Testis (tissue), 3 donors: ENCODE results near the gene KIF7. TPM values are rescaled to one million over a fixed set of nuclear protein-coding genes. Genes with fewer than 3 reads are reported as not detected.

Source experiments
- DNase-seq: peaks from one replicate; pipeline ENCODE4 v3.0.0-alpha.2; 2019
- H3K27ac ChIP-seq, 2 donors: fragments of 200-600 bp; sonication (generic); one replicate each; pipeline ENCODE4 v1.5.1; 2019
- H3K27me3 ChIP-seq: fragments of 200-600 bp; sonication (generic); one replicate; pipeline ENCODE4 v1.5.1; 2019
- H3K36me3 ChIP-seq: fragments of 200-600 bp; sonication (generic); one replicate; pipeline ENCODE4 v1.5.1; 2017; ENCODE audit warnings: low read depth; ENCODE audit errors: missing control alignments
- H3K4me1 ChIP-seq: fragments of 200-600 bp; sonication (generic); one replicate; pipeline ENCODE4 v1.5.1; 2019
- H3K4me3 ChIP-seq, 2 donors: fragments of 200-600 bp; sonication (generic); one replicate each; pipeline ENCODE4 v1.5.1; 2017 to 2019
- H3K9me3 ChIP-seq: fragments of 200-600 bp; sonication (generic); one replicate; pipeline ENCODE4 v1.5.1; 2017
- CTCF ChIP-seq, 3 experiments: fragments of 450-650 bp in 2 of 3; fragments of 200-600 bp in 1 of 3; sonication (generic) in 1 of 3; IDR thresholded peaks; one replicate each; pipeline ENCODE4 v1.5.1; 2016 to 2019; ENCODE audit warnings: antibody characterized with exemption in 3 of 3, mild to moderate bottlenecking in 2 of 3, moderate library complexity in 1 of 3
- POLR2A ChIP-seq: fragments of 450-650 bp; IDR thresholded peaks from one replicate; pipeline ENCODE4 v1.6.1; 2017; ENCODE audit warnings: antibody characterized with exemption, mild to moderate bottlenecking, moderate library complexity
- WGBS, 2 donors: methylation state at CpG; one replicate each; pipeline ENCODE4 v1.1.5; 2018; 5-methylcytosine and 5-hydroxymethylcytosine counted together
- intact Hi-C: fragments of 100-400 bp; cut with DNase I; formaldehyde crosslinking; loops from one replicate; pipeline ENCODE4 v1.15.1; 2023; ENCODE audit warnings: low total_unique reads
- polyA plus RNA-seq: library from polyadenylated mRNA; stranded (reverse); fragments of 350-450 nt; fragmentation: Illumina TruSeq; extraction: RNeasy Lipid Tissue Mini Kit (QIAGEN cat#74804); gene quantifications from one replicate; pipeline ENCODE4 v1.2.3, GENCODE V29; 2014; ENCODE audit warnings: low read depth, low replicate concordance; ENCODE audit not compliant: insufficient read depth
- total RNA-seq, 2 donors: library from RNA; depleted of rRNA; stranded (reverse); fragments of >200 nt; gene quantifications; one replicate each; pipeline ENCODE4 v1.2.3, GENCODE V29; 2016

Gene KIF7
- total and polyA plus RNA-seq, 3 donors from 2014 or later = 2.6 to 7.6 (median 5.6) TPM

GRCh38 chr15:89649716-89650115, 5.6 kb downstream of the KIF7 start:
- intact Hi-C loops = loop anchor here (10.0 kb wide), 1 partner anchor 85 kb away; no protein-coding TSS in a partner anchor

GRCh38 chr15:89649013-89649625, 6.1 kb downstream of the KIF7 start:
- 83% methylated on average over 35 of the region's 37 CpGs; no CpG with 5 or more reads in 1 of the 2 donors for WGBS, 2 donors
- intact Hi-C loops = loop anchor here (10.0 kb wide), 1 partner anchor 86 kb away; no protein-coding TSS in a partner anchor
- Histone ChIP-seq H3K27ac (no peak overlapping the region), H3K4me3 (peak overlapping the region; percentile 15), H3K9me3 (no peaks in the 10 kb centered on the region), H3K4me1 (no peaks in the 10 kb centered on the region), H3K36me3 (no peaks in the 10 kb centered on the region), H3K27me3 (no peaks in the 10 kb centered on the region)
- DNase-seq = no peak
- TF ChIP-seq CTCF (IDR thresholded peaks at IDR 0.05) (no peak), POLR2A (no peak)

More at GRCh38 chr15:89649716-89650115, 5.6 kb downstream of the KIF7 start:
- no peak for DNase-seq
- no peak overlapping the region for H3K27ac ChIP-seq
- no peak for TF ChIP-seq CTCF (IDR thresholded peaks at IDR 0.05)
- no peak for TF ChIP-seq POLR2A
- H3K36me3 ChIP-seq = no peaks in the 10 kb centered on the region
- H3K27me3 ChIP-seq = no peaks in the 10 kb centered on the region
- no peak overlapping the region for H3K4me3 ChIP-seq
- H3K4me1 ChIP-seq = peaks cover 4% of the 10 kb centered on the region
- 92 to 93% methylated on average over 14 to 15 of the region's 15 CpGs for WGBS, 2 donors
- no peaks in the 10 kb centered on the region for H3K9me3 ChIP-seq

- intact Hi-C loops = loop anchor here (10.0 kb wide), 1 partner anchor 86 kb away; no protein-coding TSS in a partner anchor
- Histone ChIP-seq H3K27me3 (no peaks in the 10 kb centered on the region), H3K27ac (no peak overlapping the region), H3K4me1 (no peaks in the 10 kb centered on the region), H3K9me3 (no peaks in the 10 kb centered on the region), H3K36me3 (no peaks in the 10 kb centered on the region), H3K4me3 (peak overlapping the region; percentile 15 to 26)
- no peak for TF ChIP-seq CTCF (IDR thresholded peaks at IDR 0.05)
- no peak for TF ChIP-seq POLR2A
- DNase-seq = no peak
- WGBS, 2 donors = 59 to 84% methylated on average over 14 to 95 of the region's 102 CpGs
Measured at GRCh38 chr15:89648106-89649012, 6.9 kb downstream of the KIF7 start.

- 43 to 53% methylated on average over 23 to 25 of the region's 25 CpGs for WGBS, 2 donors
Measured at GRCh38 chr15:89647191-89647851, 7.9 kb downstream of the KIF7 start.

More at GRCh38 chr15:89647191-89647851, 7.9 kb downstream of the KIF7 start:
- no peaks in the 10 kb centered on the region for H3K27me3 ChIP-seq
- H3K4me3 ChIP-seq = peak overlapping the region; percentile 18 to 26
- no peaks in the 10 kb centered on the region for H3K9me3 ChIP-seq
- H3K27ac ChIP-seq = no peak overlapping the region
- H3K36me3 ChIP-seq = no peaks in the 10 kb centered on the region
- DNase-seq = peak; percentile 89
- TF ChIP-seq CTCF (IDR thresholded peaks at IDR 0.05) (peak; percentile 66 to 79 (median 70)), POLR2A (no peak)
- H3K4me1 ChIP-seq = no peaks in the 10 kb centered on the region
- intact Hi-C loops = loop anchor here (10.0 kb wide), 1 partner anchor 87 kb away; no protein-coding TSS in a partner anchor
